HEK293T (cell line): ENCODE results near the gene DNPEP.

Source experiments
- ARNT ChIP-seq: fragments of 450-650 bp; IDR thresholded peaks from 2 replicates; pipeline ENCODE4 v1.6.1; 2017; ENCODE audit warnings: mild to moderate bottlenecking
- ELF4 ChIP-seq: fragments of 450-650 bp; IDR thresholded peaks from 2 replicates; pipeline ENCODE4 v1.6.1; 2017; ENCODE audit warnings: antibody characterized with exemption
- FOXA1 ChIP-seq: fragments of 450-650 bp; IDR thresholded peaks from 2 replicates; pipeline ENCODE4 v1.6.1; 2016; ENCODE audit warnings: mild to moderate bottlenecking
- FOXK2 ChIP-seq: fragments of 450-650 bp; IDR thresholded peaks from 2 replicates; pipeline ENCODE4 v1.6.1; 2016; ENCODE audit warnings: mild to moderate bottlenecking
- FOXM1 ChIP-seq: fragments of 450-650 bp; IDR thresholded peaks from 2 replicates; pipeline ENCODE4 v1.6.1; 2017; ENCODE audit warnings: mild to moderate bottlenecking, borderline replicate concordance
- LEF1 ChIP-seq: fragments of 450-650 bp; IDR thresholded peaks from 2 replicates; pipeline ENCODE4 v1.6.1; 2017; ENCODE audit warnings: mild to moderate bottlenecking, borderline replicate concordance
- NFRKB ChIP-seq: fragments of 450-650 bp; IDR thresholded peaks from 2 replicates; pipeline ENCODE4 v1.6.1; 2016; ENCODE audit warnings: mild to moderate bottlenecking, moderate library complexity
- SP1 ChIP-seq: fragments of 450-650 bp; IDR thresholded peaks from 2 replicates; pipeline ENCODE4 v1.6.1; 2017
- SUZ12 ChIP-seq: fragments of 450-650 bp; IDR thresholded peaks from 2 replicates; pipeline ENCODE4 v1.6.1; 2016; ENCODE audit warnings: mild to moderate bottlenecking
- TARDBP ChIP-seq: fragments of 450-650 bp; IDR thresholded peaks from 2 replicates; pipeline ENCODE4 v1.6.1; 2016
- ZNF384 ChIP-seq: fragments of 450-650 bp; IDR thresholded peaks from 2 replicates; pipeline ENCODE4 v1.6.1; 2016
- TF ChIP-seq, protein P1 (sequence below): fragments of 450-650 bp; IDR thresholded peaks from 2 replicates; pipeline ENCODE4 v1.6.1; 2016

DNA sequence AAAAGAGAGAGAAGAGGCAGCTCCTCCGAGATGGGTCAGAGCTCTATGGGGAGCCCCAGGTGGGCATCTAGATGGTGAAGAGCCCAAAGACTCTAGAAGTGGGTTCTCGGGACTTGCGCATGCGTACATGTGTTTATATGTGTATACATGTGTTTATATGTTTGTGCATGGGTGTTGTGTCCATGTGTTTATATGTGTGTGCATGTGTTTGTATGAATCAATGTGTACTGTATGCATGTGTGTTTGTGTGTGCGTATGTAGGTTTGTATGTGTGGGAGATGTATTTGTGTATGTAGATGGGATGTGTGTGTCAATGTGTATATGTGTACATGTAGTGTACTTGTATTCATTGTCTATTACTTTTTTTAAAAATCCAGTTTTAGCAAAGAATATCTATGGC, 25.6 kb downstream of the DNPEP start:
- TF ChIP-seq SP1, result no peak
- no peak for TF ChIP-seq NFRKB
- TF ChIP-seq LEF1, result no peak
- TF ChIP-seq ZNF384, result no peak
- TF ChIP-seq FOXK2, result no peak
- no peak for TF ChIP-seq FOXA1
- no peak for TF ChIP-seq ARNT
- no peak for TF ChIP-seq FOXM1
- TF ChIP-seq SUZ12, result no peak
- no peak for TF ChIP-seq ELF4
- TF ChIP-seq, protein P1, sequence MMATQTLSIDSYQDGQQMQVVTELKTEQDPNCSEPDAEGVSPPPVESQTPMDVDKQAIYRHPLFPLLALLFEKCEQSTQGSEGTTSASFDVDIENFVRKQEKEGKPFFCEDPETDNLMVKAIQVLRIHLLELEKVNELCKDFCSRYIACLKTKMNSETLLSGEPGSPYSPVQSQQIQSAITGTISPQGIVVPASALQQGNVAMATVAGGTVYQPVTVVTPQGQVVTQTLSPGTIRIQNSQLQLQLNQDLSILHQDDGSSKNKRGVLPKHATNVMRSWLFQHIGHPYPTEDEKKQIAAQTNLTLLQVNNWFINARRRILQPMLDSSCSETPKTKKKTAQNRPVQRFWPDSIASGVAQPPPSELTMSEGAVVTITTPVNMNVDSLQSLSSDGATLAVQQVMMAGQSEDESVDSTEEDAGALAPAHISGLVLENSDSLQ, result no peak
- TF ChIP-seq TARDBP, result no peak
